HG03575 (cell line): Measurements from ENCODE around the gene TMEM266.

Source experiments
- ATAC-seq: cut with Tn5 transposase; IDR thresholded peaks from one replicate; pipeline ENCODE4 v1.9.1; 2021; ENCODE audit not compliant: unreplicated experiment, insufficient number of reproducible peaks, low FRiP score; ENCODE audit errors: extremely low read depth

The TMEM266 gene

GRCh38 chr15:76114561-76114960 is 54.8 kb downstream of the TMEM266 start:
- no peak for ATAC-seq

GRCh38 chr15:76116138-76116885 is 56.5 kb downstream of the TMEM266 start:
- ATAC-seq = no peak

GRCh38 chr15:76117181-76117580 is 57.4 kb downstream of the TMEM266 start:
- no peak for ATAC-seq

GRCh38 chr15:76118767-76119166 is 59.0 kb downstream of the TMEM266 start:
- no peak for ATAC-seq

GRCh38 chr15:76123031-76123430 is 63.2 kb downstream of the TMEM266 start:
- ATAC-seq = no peak

GRCh38 chr15:76127169-76127568 is 67.4 kb downstream of the TMEM266 start:
- no peak for ATAC-seq

GRCh38 chr15:76127880-76128279 is 68.1 kb downstream of the TMEM266 start:
- no peak for ATAC-seq

GRCh38 chr15:76134537-76134936 is 74.8 kb downstream of the TMEM266 start:
- ATAC-seq = no peak

- ATAC-seq = no peak
Observed at GRCh38 chr15:76135516-76135915, 75.7 kb downstream of the TMEM266 start.

GRCh38 chr15:76138436-76138835 is 78.7 kb downstream of the TMEM266 start:
- ATAC-seq = no peak

GRCh38 chr15:76139368-76140073 is 79.7 kb downstream of the TMEM266 start:
- no peak for ATAC-seq

GRCh38 chr15:76140074-76140464 is 80.3 kb downstream of the TMEM266 start:
- no peak for ATAC-seq

- no peak for ATAC-seq
Observed at GRCh38 chr15:76146812-76147211, 87.0 kb downstream of the TMEM266 start.

- ATAC-seq = no peak
Observed at GRCh38 chr15:76147906-76148570, 88.3 kb downstream of the TMEM266 start.

- ATAC-seq = no peak
Observed at GRCh38 chr15:76149291-76149915, 89.6 kb downstream of the TMEM266 start.

GRCh38 chr15:76150513-76150912 is 90.7 kb downstream of the TMEM266 start:
- no peak for ATAC-seq

- no peak for ATAC-seq
Observed at GRCh38 chr15:76150971-76151598, 91.3 kb downstream of the TMEM266 start.

GRCh38 chr15:76151599-76151974 is 91.8 kb downstream of the TMEM266 start:
- ATAC-seq = no peak

GRCh38 chr15:76152197-76152596 is 92.4 kb downstream of the TMEM266 start:
- no peak for ATAC-seq
